ENCODE measurements around the gene PITX3. TPM values are rescaled to one million over a fixed set of nuclear protein-coding genes. Genes with fewer than 3 reads are reported as not detected.
A peak's percentile ranks its signal among the peaks of the same experiment; 100 is the strongest.

The PITX3 gene
- total and polyA plus RNA-seq, 10 of the 15 experiments (the other 5 are each of a cell fraction or from before 2014, with no cell fraction given): not detected

DNA sequence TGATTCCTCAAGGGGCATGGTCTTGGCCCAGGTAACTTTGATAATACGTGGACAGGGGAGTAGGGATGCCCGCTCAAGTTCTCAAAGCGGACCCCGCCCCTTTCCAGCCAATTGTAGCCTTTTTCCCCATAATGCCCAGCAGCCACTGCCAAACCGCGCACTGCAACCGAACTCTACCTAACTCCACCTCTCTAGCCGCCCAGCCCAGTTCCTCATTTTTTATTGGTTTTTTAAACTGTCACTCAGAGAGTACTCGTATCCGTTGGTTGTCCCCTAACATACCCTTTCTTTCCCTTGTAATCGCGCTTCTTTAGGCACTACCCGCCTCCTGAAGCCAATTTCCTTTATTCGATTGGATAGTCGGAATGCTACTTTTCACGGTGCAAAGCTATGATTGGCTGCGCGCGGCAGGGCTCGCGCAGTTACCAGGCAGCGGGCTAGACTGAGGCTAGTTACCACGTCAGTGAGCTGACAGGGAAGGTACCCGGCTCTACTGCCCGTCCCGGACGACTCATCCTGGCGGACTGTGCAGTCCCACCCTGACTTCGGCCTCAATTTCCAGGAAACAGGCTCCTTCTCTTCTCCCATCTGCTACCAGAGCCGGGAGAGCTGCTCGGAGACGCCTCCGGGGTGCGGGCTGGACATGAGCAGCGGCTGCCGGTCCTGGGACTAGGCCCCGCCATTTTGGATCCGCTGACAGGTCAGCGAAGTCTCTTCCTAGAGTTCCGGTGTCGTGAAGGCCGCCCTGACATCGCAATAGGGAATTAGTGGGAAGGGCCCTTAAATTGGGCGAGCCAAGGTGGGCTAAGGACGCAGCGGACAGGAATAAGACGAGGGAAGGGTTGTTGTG is 4.0 kb upstream of the PITX3 start, which contains the start of gene GBF1 (continued):
- TF ChIP-seq STAT1 (conservative IDR thresholded peaks at IDR 0.05): no peak
- TF ChIP-seq CBFB (IDR thresholded peaks at IDR 0.05; ENCODE audit: low read depth): peak; percentile 50; the same call in 1 of the 2 replicates
- TF ChIP-seq ATF7 (IDR thresholded peaks at IDR 0.05; ENCODE audit: low read depth): peak; percentile 85
- peak; percentile 34; the same call in 1 of the 2 replicates for TF ChIP-seq NRF1 (conservative IDR thresholded peaks at IDR 0.05; ENCODE audit: low read depth, low read length)
- peak; percentile 10; the same call in 1 of the 2 replicates for TF ChIP-seq BRCA1 (IDR thresholded peaks at IDR 0.05; ENCODE audit: low read depth, low read length)
- 0 out of 2 replicates have a peak, but pooled peaks have one; percentile 16 for TF ChIP-seq BMI1 (IDR thresholded peaks at IDR 0.05; ENCODE audit: borderline replicate concordance)
- peak; percentile 83 for TF ChIP-seq FOS (IDR thresholded peaks at IDR 0.05; ENCODE audit: borderline replicate concordance, extremely low read depth, insufficient read length)
- no peak for TF ChIP-seq CHD1 (IDR thresholded peaks at IDR 0.05; ENCODE audit: low read depth, low read length)
- TF ChIP-seq, protein P1, sequence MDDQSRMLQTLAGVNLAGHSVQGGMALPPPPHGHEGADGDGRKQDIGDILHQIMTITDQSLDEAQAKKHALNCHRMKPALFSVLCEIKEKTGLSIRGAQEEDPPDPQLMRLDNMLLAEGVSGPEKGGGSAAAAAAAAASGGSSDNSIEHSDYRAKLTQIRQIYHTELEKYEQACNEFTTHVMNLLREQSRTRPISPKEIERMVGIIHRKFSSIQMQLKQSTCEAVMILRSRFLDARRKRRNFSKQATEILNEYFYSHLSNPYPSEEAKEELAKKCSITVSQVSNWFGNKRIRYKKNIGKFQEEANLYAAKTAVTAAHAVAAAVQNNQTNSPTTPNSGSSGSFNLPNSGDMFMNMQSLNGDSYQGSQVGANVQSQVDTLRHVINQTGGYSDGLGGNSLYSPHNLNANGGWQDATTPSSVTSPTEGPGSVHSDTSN (IDR thresholded peaks at IDR 0.05; ENCODE audit: insufficient replicate concordance, low read depth, low read length): peak; percentile 96
- 0 out of 2 replicates have a peak, but pooled peaks have one; percentile 33 for TF ChIP-seq GATAD2B (conservative IDR thresholded peaks at IDR 0.05; ENCODE audit: low read depth)
- TF ChIP-seq, protein P2, sequence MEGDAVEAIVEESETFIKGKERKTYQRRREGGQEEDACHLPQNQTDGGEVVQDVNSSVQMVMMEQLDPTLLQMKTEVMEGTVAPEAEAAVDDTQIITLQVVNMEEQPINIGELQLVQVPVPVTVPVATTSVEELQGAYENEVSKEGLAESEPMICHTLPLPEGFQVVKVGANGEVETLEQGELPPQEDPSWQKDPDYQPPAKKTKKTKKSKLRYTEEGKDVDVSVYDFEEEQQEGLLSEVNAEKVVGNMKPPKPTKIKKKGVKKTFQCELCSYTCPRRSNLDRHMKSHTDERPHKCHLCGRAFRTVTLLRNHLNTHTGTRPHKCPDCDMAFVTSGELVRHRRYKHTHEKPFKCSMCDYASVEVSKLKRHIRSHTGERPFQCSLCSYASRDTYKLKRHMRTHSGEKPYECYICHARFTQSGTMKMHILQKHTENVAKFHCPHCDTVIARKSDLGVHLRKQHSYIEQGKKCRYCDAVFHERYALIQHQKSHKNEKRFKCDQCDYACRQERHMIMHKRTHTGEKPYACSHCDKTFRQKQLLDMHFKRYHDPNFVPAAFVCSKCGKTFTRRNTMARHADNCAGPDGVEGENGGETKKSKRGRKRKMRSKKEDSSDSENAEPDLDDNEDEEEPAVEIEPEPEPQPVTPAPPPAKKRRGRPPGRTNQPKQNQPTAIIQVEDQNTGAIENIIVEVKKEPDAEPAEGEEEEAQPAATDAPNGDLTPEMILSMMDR (IDR thresholded peaks at IDR 0.05 in 2 of 3, conservative IDR thresholded peaks at IDR 0.05 in 1 of 3; ENCODE audit: control insufficient read depth in 2 of 3, extremely low read depth in 1 of 3, insufficient read depth in 1 of 3, low read depth in 3 of 3, low read length in 3 of 3): no peak
- TF ChIP-seq NR2C2 (IDR thresholded peaks at IDR 0.05; ENCODE audit: borderline replicate concordance, control insufficient read depth, insufficient read length, low read depth): no peak
- peak; percentile 41 for TF ChIP-seq NFYA (IDR thresholded peaks at IDR 0.05; ENCODE audit: borderline replicate concordance, low read depth, low read length)
- no peak for TF ChIP-seq EGR1 (IDR thresholded peaks at IDR 0.05; ENCODE audit: borderline replicate concordance in 1 of 2, low read depth in 2 of 2, low read length in 2 of 2)
- 0 out of 2 replicates have a peak, but pooled peaks have one; percentile 17 for TF ChIP-seq TCF12 (IDR thresholded peaks at IDR 0.05; ENCODE audit: low read depth, low read length)
- TF ChIP-seq RAD51 (IDR thresholded peaks at IDR 0.05): no peak
- no peak for TF ChIP-seq ZNF274 (IDR thresholded peaks at IDR 0.05; ENCODE audit: insufficient read depth, insufficient read length)
- TF ChIP-seq IRF4 (IDR thresholded peaks at IDR 0.05; ENCODE audit: low read depth, low read length): no peak
- TF ChIP-seq JUNB (IDR thresholded peaks at IDR 0.05): no peak
- TF ChIP-seq, protein P3, sequence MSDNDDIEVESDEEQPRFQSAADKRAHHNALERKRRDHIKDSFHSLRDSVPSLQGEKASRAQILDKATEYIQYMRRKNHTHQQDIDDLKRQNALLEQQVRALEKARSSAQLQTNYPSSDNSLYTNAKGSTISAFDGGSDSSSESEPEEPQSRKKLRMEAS (IDR thresholded peaks at IDR 0.05; ENCODE audit: low read depth, low read length): peak; percentile 72
- TF ChIP-seq, protein P4, sequence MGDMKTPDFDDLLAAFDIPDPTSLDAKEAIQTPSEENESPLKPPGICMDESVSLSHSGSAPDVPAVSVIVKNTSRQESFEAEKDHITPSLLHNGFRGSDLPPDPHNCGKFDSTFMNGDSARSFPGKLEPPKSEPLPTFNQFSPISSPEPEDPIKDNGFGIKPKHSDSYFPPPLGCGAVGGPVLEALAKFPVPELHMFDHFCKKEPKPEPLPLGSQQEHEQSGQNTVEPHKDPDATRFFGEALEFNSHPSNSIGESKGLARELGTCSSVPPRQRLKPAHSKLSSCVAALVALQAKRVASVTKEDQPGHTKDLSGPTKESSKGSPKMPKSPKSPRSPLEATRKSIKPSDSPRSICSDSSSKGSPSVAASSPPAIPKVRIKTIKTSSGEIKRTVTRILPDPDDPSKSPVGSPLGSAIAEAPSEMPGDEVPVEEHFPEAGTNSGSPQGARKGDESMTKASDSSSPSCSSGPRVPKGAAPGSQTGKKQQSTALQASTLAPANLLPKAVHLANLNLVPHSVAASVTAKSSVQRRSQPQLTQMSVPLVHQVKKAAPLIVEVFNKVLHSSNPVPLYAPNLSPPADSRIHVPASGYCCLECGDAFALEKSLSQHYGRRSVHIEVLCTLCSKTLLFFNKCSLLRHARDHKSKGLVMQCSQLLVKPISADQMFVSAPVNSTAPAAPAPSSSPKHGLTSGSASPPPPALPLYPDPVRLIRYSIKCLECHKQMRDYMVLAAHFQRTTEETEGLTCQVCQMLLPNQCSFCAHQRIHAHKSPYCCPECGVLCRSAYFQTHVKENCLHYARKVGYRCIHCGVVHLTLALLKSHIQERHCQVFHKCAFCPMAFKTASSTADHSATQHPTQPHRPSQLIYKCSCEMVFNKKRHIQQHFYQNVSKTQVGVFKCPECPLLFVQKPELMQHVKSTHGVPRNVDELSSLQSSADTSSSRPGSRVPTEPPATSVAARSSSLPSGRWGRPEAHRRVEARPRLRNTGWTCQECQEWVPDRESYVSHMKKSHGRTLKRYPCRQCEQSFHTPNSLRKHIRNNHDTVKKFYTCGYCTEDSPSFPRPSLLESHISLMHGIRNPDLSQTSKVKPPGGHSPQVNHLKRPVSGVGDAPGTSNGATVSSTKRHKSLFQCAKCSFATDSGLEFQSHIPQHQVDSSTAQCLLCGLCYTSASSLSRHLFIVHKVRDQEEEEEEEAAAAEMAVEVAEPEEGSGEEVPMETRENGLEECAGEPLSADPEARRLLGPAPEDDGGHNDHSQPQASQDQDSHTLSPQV (IDR thresholded peaks at IDR 0.05): no peak
- no peak for TF ChIP-seq PAX5 (IDR thresholded peaks at IDR 0.05; ENCODE audit: borderline replicate concordance, low read depth, low read length)
- no peak for TF ChIP-seq FOXK2 (IDR thresholded peaks at IDR 0.05)

Measured in GM12878 (cell line).